ENCODE results near the gene TTC23L.

Gene TTC23L

DNA sequence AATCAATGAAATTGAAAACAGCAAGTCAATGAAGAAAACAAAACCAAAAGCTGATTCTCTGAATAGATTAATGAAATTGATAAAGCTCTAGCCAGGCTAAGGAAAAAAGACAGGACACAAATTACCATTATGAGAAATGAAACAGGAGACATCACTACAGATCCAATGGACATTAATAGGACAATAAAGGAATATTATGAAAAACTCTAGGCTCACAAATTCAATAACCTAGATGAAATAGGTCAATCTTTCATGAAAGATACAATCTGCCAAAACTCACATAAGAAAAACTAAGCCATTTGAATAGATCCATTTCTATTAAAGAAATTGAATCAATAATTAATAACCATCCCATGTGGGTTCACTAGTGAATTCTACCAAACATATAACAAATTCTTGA is 37.3 kb downstream of the TTC23L start:
- Histone ChIP-seq H3K9ac (ENCODE audit: low read length) (no peak overlapping the region), H3K4me3 (ENCODE audit: low read length) (no peak overlapping the region), H3K4me1 (ENCODE audit: control insufficient read depth, low read depth, low read length) (no peaks in the 10 kb centered on the region), H3K27ac (ENCODE audit: low read length) (no peak overlapping the region), H3K36me3 (ENCODE audit: control insufficient read depth, low read depth, low read length) (no peaks in the 10 kb centered on the region), H3K27me3 (ENCODE audit: control insufficient read depth, insufficient read depth, low read length) (no peaks in the 10 kb centered on the region), H3K9me3 (ENCODE audit: control insufficient read depth, low read depth, low read length) (peaks cover 3% of the 10 kb centered on the region)

- Histone ChIP-seq H3K4me3 (ENCODE audit: low read length) (no peak overlapping the region), H3K9ac (ENCODE audit: low read length) (no peak overlapping the region), H3K9me3 (ENCODE audit: control insufficient read depth, low read depth, low read length) (peaks cover 3% of the 10 kb centered on the region), H3K27ac (ENCODE audit: low read length) (no peak overlapping the region), H3K4me1 (ENCODE audit: control insufficient read depth, low read depth, low read length) (no peaks in the 10 kb centered on the region), H3K36me3 (ENCODE audit: control insufficient read depth, low read depth, low read length) (no peaks in the 10 kb centered on the region), H3K27me3 (ENCODE audit: control insufficient read depth, insufficient read depth, low read length) (no peaks in the 10 kb centered on the region)
These were observed 42.3 kb downstream of the TTC23L start for GRCh38 chr5:34881246-34881645.

DNA sequence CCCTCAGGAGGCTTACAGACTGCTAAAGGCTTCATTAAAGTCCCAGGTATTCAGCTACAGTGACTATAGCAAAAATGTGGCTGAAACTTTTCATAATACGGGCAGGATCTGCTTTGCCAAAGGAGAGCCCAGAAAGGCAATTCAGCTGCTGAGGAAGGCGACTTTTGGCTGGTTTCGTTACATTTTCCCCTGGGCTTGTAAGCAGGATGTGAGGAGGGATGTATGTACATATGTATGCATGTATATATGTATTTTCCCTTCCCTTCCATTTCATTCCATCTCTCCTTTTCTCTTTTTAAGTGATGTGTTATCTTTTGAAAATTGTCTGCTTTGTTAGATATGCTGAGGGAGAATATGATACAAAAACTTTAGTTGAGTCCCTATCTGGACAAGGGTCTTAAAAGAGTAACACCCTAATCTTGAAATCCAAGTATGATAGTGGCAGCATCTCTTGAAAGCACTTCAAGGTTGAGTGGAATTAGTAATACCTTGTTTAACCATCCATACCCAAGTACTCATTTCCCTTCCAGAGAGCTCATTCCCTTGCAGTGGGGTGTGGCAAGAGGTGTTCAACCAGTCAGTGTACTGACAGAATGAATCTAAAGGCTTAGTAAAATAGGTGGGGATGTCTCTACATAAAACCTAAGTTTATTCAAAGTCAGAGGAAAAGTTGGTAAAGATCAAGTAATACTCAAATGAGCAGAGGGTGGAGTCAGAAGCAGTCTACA is 47.6 kb downstream of the TTC23L start:
- no peak overlapping the region for H3K9ac ChIP-seq (ENCODE audit: low read length)
- H3K27me3 ChIP-seq (ENCODE audit: control insufficient read depth, insufficient read depth, low read length), result no peaks in the 10 kb centered on the region
- H3K4me3 ChIP-seq (ENCODE audit: low read length), result no peak overlapping the region
- no peaks in the 10 kb centered on the region for H3K9me3 ChIP-seq (ENCODE audit: control insufficient read depth, low read depth, low read length)
- no peak overlapping the region for H3K27ac ChIP-seq (ENCODE audit: low read length)
- no peaks in the 10 kb centered on the region for H3K4me1 ChIP-seq (ENCODE audit: control insufficient read depth, low read depth, low read length)
- H3K36me3 ChIP-seq (ENCODE audit: control insufficient read depth, low read depth, low read length), result no peaks in the 10 kb centered on the region

DNA sequence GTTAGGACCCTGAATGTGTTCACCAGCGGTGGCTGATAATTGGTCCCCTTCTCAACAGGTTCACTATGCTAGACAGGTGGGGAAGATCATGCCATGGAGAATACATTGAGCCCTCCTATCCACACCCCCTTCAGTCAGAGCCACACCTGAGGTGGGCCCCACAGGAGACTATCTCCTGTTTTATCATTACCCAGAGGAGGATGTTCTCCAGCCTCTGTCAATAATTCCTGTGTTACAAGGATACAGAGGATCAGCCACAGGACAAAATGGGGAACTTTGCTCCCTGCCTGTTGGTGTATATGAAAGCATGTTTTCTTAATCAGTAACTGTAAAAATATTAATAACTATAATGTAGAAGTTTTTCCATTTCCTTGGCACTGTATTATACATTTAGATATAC is 50.4 kb downstream of the TTC23L start:
- Histone ChIP-seq H3K9ac (ENCODE audit: low read length) (no peak overlapping the region), H3K36me3 (ENCODE audit: control insufficient read depth, low read depth, low read length) (no peaks in the 10 kb centered on the region), H3K27me3 (ENCODE audit: control insufficient read depth, insufficient read depth, low read length) (no peaks in the 10 kb centered on the region), H3K4me3 (ENCODE audit: low read length) (no peak overlapping the region), H3K9me3 (ENCODE audit: control insufficient read depth, low read depth, low read length) (no peaks in the 10 kb centered on the region), H3K27ac (ENCODE audit: low read length) (no peak overlapping the region), H3K4me1 (ENCODE audit: control insufficient read depth, low read depth, low read length) (no peaks in the 10 kb centered on the region)

- no peaks in the 10 kb centered on the region for H3K9me3 ChIP-seq (ENCODE audit: control insufficient read depth, low read depth, low read length)
- H3K36me3 ChIP-seq (ENCODE audit: control insufficient read depth, low read depth, low read length), result no peaks in the 10 kb centered on the region
- H3K27me3 ChIP-seq (ENCODE audit: control insufficient read depth, insufficient read depth, low read length), result no peaks in the 10 kb centered on the region
- no peak overlapping the region for H3K9ac ChIP-seq (ENCODE audit: low read length)
- no peaks in the 10 kb centered on the region for H3K4me1 ChIP-seq (ENCODE audit: control insufficient read depth, low read depth, low read length)
- H3K4me3 ChIP-seq (ENCODE audit: low read length), result no peak overlapping the region
- no peak overlapping the region for H3K27ac ChIP-seq (ENCODE audit: low read length)
These were observed 53.0 kb downstream of the TTC23L start for GRCh38 chr5:34891981-34892380.

DNA sequence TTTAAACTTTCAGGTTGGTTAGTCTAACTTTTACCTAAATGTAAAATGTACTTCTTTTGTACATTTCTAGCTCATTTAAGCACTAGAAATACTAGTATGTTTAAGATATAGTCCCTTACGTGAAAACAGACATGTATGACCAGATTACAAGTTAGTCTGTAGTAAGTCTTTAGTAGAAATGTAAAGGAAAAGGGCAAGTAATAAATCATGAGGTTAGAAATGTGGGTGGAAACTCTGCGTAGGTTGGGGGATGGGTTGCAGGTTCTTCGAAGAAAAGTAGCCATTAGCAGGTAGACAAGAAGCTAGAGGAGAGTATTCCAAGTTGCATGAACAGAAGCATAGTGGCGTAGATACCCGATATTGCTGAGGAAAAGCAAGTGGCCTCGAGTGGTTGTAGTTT is 53.5 kb downstream of the TTC23L start:
- Histone ChIP-seq H3K9me3 (ENCODE audit: control insufficient read depth, low read depth, low read length) (no peaks in the 10 kb centered on the region), H3K36me3 (ENCODE audit: control insufficient read depth, low read depth, low read length) (no peaks in the 10 kb centered on the region), H3K27ac (ENCODE audit: low read length) (no peak overlapping the region), H3K4me3 (ENCODE audit: low read length) (no peak overlapping the region), H3K9ac (ENCODE audit: low read length) (no peak overlapping the region), H3K27me3 (ENCODE audit: control insufficient read depth, insufficient read depth, low read length) (no peaks in the 10 kb centered on the region), H3K4me1 (ENCODE audit: control insufficient read depth, low read depth, low read length) (no peaks in the 10 kb centered on the region)

GRCh38 chr5:34894716-34895115 is 55.8 kb downstream of the TTC23L start:
- Histone ChIP-seq H3K9me3 (ENCODE audit: control insufficient read depth, low read depth, low read length) (no peaks in the 10 kb centered on the region), H3K9ac (ENCODE audit: low read length) (no peak overlapping the region), H3K27ac (ENCODE audit: low read length) (no peak overlapping the region), H3K36me3 (ENCODE audit: control insufficient read depth, low read depth, low read length) (no peaks in the 10 kb centered on the region), H3K4me1 (ENCODE audit: control insufficient read depth, low read depth, low read length) (no peaks in the 10 kb centered on the region), H3K4me3 (ENCODE audit: low read length) (no peak overlapping the region), H3K27me3 (ENCODE audit: control insufficient read depth, insufficient read depth, low read length) (no peaks in the 10 kb centered on the region)

DNA sequence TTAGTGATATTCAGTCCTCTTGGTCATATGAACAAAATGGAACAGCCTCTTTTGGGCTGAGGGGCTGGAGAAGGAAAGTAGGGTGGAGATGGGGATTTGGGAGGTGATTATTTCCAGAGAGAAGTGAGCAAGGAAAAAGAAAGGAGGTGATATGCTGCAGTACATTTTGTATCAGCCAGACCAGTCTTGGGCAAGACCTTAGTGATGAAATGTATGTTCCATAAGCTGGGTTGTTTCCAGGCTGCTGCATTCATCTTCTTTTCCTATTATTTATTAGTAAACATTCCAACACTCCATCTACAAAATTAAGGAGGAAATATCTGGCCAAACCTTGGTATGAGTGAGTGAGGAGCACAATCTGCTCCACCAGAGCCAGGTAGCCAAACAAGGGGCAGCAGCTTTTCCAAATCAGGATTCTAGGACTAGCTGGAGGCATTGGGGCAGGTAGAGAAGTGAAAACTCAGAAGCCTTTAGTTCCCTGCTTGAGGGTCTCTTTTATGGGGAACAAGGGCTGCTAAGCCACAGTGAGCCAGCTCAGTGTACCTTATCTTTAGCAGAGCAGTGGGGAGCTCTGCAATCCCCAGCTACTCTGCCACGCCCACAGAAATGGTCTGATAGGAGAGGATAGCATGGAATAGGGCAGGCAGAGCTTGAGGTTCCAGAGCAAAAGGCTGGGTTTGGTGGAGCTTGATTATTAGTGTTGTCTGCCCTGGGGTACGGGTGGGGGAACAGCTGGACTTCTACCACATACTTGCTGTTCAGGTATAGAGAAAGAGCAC is 56.9 kb downstream of the TTC23L start:
- no peak overlapping the region for H3K4me3 ChIP-seq (ENCODE audit: low read length)
- no peaks in the 10 kb centered on the region for H3K4me1 ChIP-seq (ENCODE audit: control insufficient read depth, low read depth, low read length)
- H3K27me3 ChIP-seq (ENCODE audit: control insufficient read depth, insufficient read depth, low read length), result no peaks in the 10 kb centered on the region
- H3K9ac ChIP-seq (ENCODE audit: low read length), result no peak overlapping the region
- H3K36me3 ChIP-seq (ENCODE audit: control insufficient read depth, low read depth, low read length), result no peaks in the 10 kb centered on the region
- no peaks in the 10 kb centered on the region for H3K9me3 ChIP-seq (ENCODE audit: control insufficient read depth, low read depth, low read length)
- no peak overlapping the region for H3K27ac ChIP-seq (ENCODE audit: low read length)

DNA sequence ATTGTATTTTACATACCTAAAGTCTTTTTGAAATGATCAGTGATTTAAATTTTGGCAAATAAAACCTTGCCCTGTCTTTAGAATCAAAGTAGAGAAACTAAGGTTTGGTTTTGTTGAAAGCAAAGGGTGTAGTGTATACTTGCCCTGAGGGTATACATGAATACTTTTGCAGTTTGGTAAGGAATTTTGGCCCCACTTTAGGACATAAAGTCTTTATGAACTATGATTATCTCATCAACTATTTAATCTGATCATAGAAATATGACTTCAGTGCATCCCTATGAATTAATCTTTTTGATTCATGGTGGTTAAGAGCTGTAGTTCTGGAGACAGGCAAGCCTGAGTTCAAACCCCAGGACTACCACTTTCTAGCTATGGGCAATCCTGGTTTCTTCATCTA is 58.7 kb downstream of the TTC23L start:
- Histone ChIP-seq H3K4me1 (ENCODE audit: control insufficient read depth, low read depth, low read length) (no peaks in the 10 kb centered on the region), H3K9ac (ENCODE audit: low read length) (no peak overlapping the region), H3K4me3 (ENCODE audit: low read length) (no peak overlapping the region), H3K27ac (ENCODE audit: low read length) (no peak overlapping the region), H3K27me3 (ENCODE audit: control insufficient read depth, insufficient read depth, low read length) (no peaks in the 10 kb centered on the region), H3K36me3 (ENCODE audit: control insufficient read depth, low read depth, low read length) (no peaks in the 10 kb centered on the region), H3K9me3 (ENCODE audit: control insufficient read depth, low read depth, low read length) (no peaks in the 10 kb centered on the region)

DNA sequence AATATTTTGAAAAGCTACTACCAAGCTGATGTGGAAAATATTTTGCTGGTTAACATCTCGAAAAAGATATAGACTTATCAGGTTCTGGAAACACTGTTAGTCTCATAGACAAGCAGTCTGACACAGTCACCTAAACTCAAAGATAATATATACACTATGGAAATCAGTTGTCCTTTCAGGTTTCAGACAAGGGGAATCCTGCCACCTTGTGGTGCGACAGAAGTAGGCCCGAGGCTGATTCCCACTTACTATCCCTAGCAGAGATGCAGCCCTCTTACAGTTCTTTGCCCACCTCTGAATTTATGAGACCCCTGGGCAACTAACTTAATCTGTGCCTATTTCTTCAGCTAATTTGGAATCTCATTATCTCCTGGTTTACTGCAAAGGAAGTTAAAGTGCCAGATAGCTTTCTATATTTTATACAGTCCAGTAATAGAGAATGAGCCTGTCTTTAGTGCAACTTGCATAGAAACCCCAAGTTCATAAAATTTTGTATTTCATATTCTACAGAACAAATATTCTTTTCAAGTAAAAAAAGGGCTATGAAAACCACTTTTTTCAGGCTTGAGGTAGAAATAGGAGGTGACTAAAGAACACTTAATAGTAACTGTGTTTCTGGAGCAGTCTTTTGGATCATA is 59.4 kb downstream of the TTC23L start:
- no peak overlapping the region for H3K27ac ChIP-seq (ENCODE audit: low read length)
- no peaks in the 10 kb centered on the region for H3K4me1 ChIP-seq (ENCODE audit: control insufficient read depth, low read depth, low read length)
- no peaks in the 10 kb centered on the region for H3K36me3 ChIP-seq (ENCODE audit: control insufficient read depth, low read depth, low read length)
- H3K4me3 ChIP-seq (ENCODE audit: low read length), result no peak overlapping the region
- no peaks in the 10 kb centered on the region for H3K9me3 ChIP-seq (ENCODE audit: control insufficient read depth, low read depth, low read length)
- no peak overlapping the region for H3K9ac ChIP-seq (ENCODE audit: low read length)
- no peaks in the 10 kb centered on the region for H3K27me3 ChIP-seq (ENCODE audit: control insufficient read depth, insufficient read depth, low read length)

- H3K9ac ChIP-seq (ENCODE audit: low read length), result no peak overlapping the region
- no peak overlapping the region for H3K27ac ChIP-seq (ENCODE audit: low read length)
- no peaks in the 10 kb centered on the region for H3K36me3 ChIP-seq (ENCODE audit: control insufficient read depth, low read depth, low read length)
- no peaks in the 10 kb centered on the region for H3K9me3 ChIP-seq (ENCODE audit: control insufficient read depth, low read depth, low read length)
- no peaks in the 10 kb centered on the region for H3K27me3 ChIP-seq (ENCODE audit: control insufficient read depth, insufficient read depth, low read length)
- H3K4me1 ChIP-seq (ENCODE audit: control insufficient read depth, low read depth, low read length), result no peaks in the 10 kb centered on the region
- H3K4me3 ChIP-seq (ENCODE audit: low read length), result no peak overlapping the region
These were observed 60.1 kb downstream of the TTC23L start for GRCh38 chr5:34899066-34899465.

All from iPS-18a (cell line).